GM23338 (cell line): ENCODE measurements around the gene SOX9. TPM values are rescaled to one million over a fixed set of nuclear protein-coding genes. Genes with fewer than 3 reads are reported as not detected.

ENCODE experiments used
- ATAC-seq: fragments of 200-7000 bp; cut with Tn5 transposase; 3 replicates; pipeline ENCODE4 v1.9.1; 2020
- DNase-seq: peaks from one replicate; pipeline ENCODE4 v3.0.0-alpha.2; 2015; ENCODE audit warnings: low spot score
- H2AFZ ChIP-seq: fragments of 200-600 bp; sonication (generic); 2 replicates; pipeline ENCODE4 v1.8.0; 2016; ENCODE audit warnings: antibody characterized with exemption, mild to moderate bottlenecking, moderate library complexity
- H3F3A ChIP-seq: fragments of 200-600 bp; sonication (generic); replicated peaks from 2 replicates; pipeline ENCODE4 v1.8.0; 2017; ENCODE audit warnings: antibody characterized with exemption, mixed run types, low read depth
- H3K27ac ChIP-seq: fragments of 200-600 bp; sonication (generic); 2 replicates; pipeline ENCODE4 v1.6.1; 2016; ENCODE audit warnings: low read depth
- H3K27me3 ChIP-seq: fragments of 200-600 bp; sonication (generic); 2 replicates; pipeline ENCODE4 v1.8.0; 2016; ENCODE audit warnings: mild to moderate bottlenecking, mixed run types, moderate library complexity; ENCODE audit not compliant: insufficient read depth
- H3K36me3 ChIP-seq: fragments of 200-600 bp; sonication (generic); 2 replicates; pipeline ENCODE4 v1.8.0; 2016; ENCODE audit warnings: mild to moderate bottlenecking; ENCODE audit not compliant: insufficient read depth
- H3K4me1 ChIP-seq: fragments of 200-600 bp; sonication (generic); 2 replicates; pipeline ENCODE4 v1.8.0; 2016; ENCODE audit warnings: mild to moderate bottlenecking, moderate library complexity; ENCODE audit not compliant: insufficient read depth
- H3K4me2 ChIP-seq: fragments of 200-600 bp; sonication (generic); 2 replicates; pipeline ENCODE4 v1.7.1; 2017; ENCODE audit warnings: mixed run types
- H3K4me3 ChIP-seq: fragments of 200-600 bp; sonication (generic); 2 replicates; pipeline ENCODE4 v1.6.1; 2016; ENCODE audit warnings: mixed run types
- H3K79me2 ChIP-seq: fragments of 200-600 bp; sonication (generic); replicated peaks from 2 replicates; pipeline ENCODE4 v1.8.0; 2017; ENCODE audit warnings: mild to moderate bottlenecking; ENCODE audit not compliant: insufficient read depth
- H3K9me2 ChIP-seq: fragments of 200-600 bp; sonication (generic); 2 replicates; pipeline ENCODE4 v1.8.0; 2017; ENCODE audit not compliant: insufficient read depth
- H4K20me1 ChIP-seq: fragments of 200-600 bp; sonication (generic); replicated peaks from 2 replicates; pipeline ENCODE4 v1.8.0; 2017; ENCODE audit warnings: mild to moderate bottlenecking; ENCODE audit not compliant: insufficient read depth
- H3K27ac Mint-ChIP-seq: 2 replicates; pipeline ENCODE4 v1.8.0; 2020; ENCODE audit warnings: inconsistent platforms, mild to moderate bottlenecking, moderate library complexity, mixed read lengths
- H3K27me3 Mint-ChIP-seq: 3 replicates; pipeline ENCODE4 v1.8.0; 2022; ENCODE audit warnings: low read depth, mild to moderate bottlenecking, moderate library complexity, mixed read lengths, inconsistent platforms; ENCODE audit not compliant: insufficient read depth, poor library complexity
- H3K36me3 Mint-ChIP-seq: 3 replicates; pipeline ENCODE4 v1.8.0; 2021; ENCODE audit warnings: low read depth, mild to moderate bottlenecking, inconsistent platforms, moderate library complexity, mixed read lengths
- H3K4me1 Mint-ChIP-seq: 3 replicates; pipeline ENCODE4 v1.8.0; 2020; ENCODE audit warnings: mild to moderate bottlenecking, inconsistent platforms, mixed read lengths
- H3K4me3 Mint-ChIP-seq: 3 replicates; pipeline ENCODE4 v1.8.0; 2021; ENCODE audit warnings: moderate library complexity, mild to moderate bottlenecking, inconsistent platforms, mixed read lengths
- H3K9me3 Mint-ChIP-seq: 3 replicates; pipeline ENCODE4 v1.8.0; 2020; ENCODE audit warnings: moderate library complexity, mild to moderate bottlenecking, inconsistent platforms, mixed read lengths
- EZH2 ChIP-seq: fragments of 200-600 bp; sonication (generic); IDR thresholded peaks from one replicate; pipeline ENCODE4 v1.8.0; 2017; ENCODE audit warnings: antibody characterized with exemption, mild to moderate bottlenecking, low read depth; ENCODE audit not compliant: unreplicated experiment
- EZH2phosphoT487 ChIP-seq: fragments of 200-600 bp; sonication (generic); IDR thresholded peaks from one replicate; pipeline ENCODE4 v1.8.1; 2018; ENCODE audit warnings: antibody characterized with exemption; ENCODE audit not compliant: unreplicated experiment
- JUNB ChIP-seq: IDR thresholded peaks from one replicate; pipeline ENCODE4 v1.6.1; 2016; ENCODE audit warnings: antibody characterized with exemption; ENCODE audit not compliant: unreplicated experiment
- STAT1 ChIP-seq: IDR thresholded peaks from one replicate; pipeline ENCODE4 v1.6.1; 2016; ENCODE audit warnings: antibody characterized with exemption; ENCODE audit not compliant: unreplicated experiment
- polyA plus RNA-seq: library from polyadenylated mRNA; unstranded; fragments of >200 nt; fragmentation: Nextera tagmentation; extraction: Ambion mirVana; gene quantifications from 2 replicates; pipeline ENCODE4 v1.2.1, GENCODE V29; 2016
- total RNA-seq: library from RNA; depleted of rRNA; stranded (reverse); fragments of >200 nt; shearing (Covaris generic); gene quantifications from 2 replicates; pipeline ENCODE4 v1.2.3, GENCODE V29; 2014
- TF ChIP-seq, protein P1 (sequence below): fragments of 250-450 bp; sonication (Bioruptor Pico); IDR thresholded peaks from 2 replicates; pipeline ENCODE4 v1.5.0; 2020; ENCODE audit warnings: mild to moderate bottlenecking, moderate library complexity

SOX9 gene
- total and polyA plus RNA-seq, 2 experiments from 2014 or later, result 4.4 TPM

DNA sequence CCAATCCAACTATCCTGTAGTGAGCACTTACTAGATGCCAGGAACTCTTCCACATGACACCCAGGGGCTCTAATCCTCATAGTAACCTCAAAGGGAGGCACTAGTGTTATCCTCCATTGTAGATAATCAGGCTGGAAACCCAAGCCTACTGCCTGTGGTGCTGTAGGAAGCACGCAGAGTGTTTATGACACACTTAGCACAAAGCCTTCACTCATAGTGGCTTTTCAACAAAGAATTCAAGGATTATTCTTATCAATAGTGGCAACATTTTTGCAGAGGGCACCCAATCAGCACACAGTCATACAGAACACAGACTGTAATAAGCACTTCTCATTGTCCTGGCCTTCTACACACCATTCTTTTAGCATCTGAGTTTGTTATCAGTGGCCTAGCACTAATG lies 18.5 kb upstream of the SOX9 start (continued):
- TF ChIP-seq, protein P1, sequence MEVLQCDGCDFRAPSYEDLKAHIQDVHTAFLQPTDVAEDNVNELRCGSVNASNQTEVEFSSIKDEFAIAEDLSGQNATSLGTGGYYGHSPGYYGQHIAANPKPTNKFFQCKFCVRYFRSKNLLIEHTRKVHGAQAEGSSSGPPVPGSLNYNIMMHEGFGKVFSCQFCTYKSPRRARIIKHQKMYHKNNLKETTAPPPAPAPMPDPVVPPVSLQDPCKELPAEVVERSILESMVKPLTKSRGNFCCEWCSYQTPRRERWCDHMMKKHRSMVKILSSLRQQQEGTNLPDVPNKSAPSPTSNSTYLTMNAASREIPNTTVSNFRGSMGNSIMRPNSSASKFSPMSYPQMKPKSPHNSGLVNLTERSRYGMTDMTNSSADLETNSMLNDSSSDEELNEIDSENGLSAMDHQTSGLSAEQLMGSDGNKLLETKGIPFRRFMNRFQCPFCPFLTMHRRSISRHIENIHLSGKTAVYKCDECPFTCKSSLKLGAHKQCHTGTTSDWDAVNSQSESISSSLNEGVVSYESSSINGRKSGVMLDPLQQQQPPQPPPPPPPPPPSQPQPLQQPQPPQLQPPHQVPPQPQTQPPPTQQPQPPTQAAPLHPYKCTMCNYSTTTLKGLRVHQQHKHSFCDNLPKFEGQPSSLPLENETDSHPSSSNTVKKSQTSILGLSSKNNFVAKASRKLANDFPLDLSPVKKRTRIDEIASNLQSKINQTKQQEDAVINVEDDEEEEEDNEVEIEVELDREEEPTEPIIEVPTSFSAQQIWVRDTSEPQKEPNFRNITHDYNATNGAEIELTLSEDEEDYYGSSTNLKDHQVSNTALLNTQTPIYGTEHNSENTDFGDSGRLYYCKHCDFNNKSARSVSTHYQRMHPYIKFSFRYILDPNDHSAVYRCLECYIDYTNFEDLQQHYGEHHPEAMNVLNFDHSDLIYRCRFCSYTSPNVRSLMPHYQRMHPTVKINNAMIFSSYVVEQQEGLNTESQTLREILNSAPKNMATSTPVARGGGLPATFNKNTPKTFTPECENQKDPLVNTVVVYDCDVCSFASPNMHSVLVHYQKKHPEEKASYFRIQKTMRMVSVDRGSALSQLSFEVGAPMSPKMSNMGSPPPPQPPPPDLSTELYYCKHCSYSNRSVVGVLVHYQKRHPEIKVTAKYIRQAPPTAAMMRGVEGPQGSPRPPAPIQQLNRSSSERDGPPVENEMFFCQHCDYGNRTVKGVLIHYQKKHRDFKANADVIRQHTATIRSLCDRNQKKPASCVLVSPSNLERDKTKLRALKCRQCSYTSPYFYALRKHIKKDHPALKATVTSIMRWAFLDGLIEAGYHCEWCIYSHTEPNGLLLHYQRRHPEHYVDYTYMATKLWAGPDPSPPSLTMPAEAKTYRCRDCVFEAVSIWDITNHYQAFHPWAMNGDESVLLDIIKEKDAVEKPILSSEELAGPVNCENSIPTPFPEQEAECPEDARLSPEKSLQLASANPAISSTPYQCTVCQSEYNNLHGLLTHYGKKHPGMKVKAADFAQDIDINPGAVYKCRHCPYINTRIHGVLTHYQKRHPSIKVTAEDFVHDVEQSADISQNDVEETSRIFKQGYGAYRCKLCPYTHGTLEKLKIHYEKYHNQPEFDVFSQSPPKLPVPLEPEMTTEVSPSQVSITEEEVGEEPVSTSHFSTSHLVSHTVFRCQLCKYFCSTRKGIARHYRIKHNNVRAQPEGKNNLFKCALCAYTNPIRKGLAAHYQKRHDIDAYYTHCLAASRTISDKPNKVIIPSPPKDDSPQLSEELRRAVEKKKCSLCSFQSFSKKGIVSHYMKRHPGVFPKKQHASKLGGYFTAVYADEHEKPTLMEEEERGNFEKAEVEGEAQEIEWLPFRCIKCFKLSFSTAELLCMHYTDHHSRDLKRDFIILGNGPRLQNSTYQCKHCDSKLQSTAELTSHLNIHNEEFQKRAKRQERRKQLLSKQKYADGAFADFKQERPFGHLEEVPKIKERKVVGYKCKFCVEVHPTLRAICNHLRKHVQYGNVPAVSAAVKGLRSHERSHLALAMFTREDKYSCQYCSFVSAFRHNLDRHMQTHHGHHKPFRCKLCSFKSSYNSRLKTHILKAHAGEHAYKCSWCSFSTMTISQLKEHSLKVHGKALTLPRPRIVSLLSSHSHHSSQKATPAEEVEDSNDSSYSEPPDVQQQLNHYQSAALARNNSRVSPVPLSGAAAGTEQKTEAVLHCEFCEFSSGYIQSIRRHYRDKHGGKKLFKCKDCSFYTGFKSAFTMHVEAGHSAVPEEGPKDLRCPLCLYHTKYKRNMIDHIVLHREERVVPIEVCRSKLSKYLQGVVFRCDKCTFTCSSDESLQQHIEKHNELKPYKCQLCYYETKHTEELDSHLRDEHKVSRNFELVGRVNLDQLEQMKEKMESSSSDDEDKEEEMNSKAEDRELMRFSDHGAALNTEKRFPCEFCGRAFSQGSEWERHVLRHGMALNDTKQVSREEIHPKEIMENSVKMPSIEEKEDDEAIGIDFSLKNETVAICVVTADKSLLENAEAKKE (CRISPR knock-in tag), result no peak
- TF ChIP-seq EZH2 (no peak), EZH2phosphoT487 (no peak), JUNB (no peak)

DNA sequence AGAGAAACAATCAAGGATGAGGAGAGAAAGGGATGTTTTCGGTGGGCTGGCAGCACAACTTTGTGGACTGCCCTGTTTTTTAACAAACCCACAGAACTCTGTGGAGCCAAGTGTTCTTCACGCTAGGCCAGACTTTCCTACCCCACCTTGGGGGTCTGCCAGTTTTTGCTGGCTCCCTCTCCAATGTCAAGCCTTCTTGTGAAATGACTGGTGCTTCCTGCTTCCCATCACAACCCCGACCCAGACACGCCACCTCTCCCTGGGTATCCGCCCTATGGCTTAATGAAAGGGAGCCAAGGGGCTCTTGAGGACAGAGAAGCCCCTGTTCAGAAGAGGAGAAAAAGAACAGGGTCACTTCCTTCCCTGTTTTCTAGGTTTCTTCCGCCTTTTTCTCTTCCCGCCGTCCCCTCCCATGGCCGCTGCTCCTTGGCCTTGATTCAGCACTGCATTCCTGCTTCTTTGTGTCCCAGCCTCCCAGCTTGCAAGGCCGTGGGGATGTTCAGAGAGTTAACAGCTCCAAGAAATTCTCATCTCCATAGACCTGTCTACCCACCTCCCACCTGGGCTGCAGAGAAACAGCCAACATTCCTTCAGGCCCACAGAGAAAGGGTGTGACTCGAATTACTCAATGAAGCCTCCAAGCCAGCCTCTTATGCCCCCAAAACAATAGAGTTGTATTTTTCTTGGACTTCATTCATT lies 16.5 kb upstream of the SOX9 start:
- Histone ChIP-seq H3K27me3 (no peaks in the 10 kb centered on the region), H3K4me2 (no peak overlapping the region), H3K79me2 (no peaks in the 10 kb centered on the region), H3K4me1 (peaks cover 33% of the 10 kb centered on the region), H3K27ac (no peak overlapping the region), H3F3A (no peaks in the 10 kb centered on the region), H3K36me3 (no peaks in the 10 kb centered on the region), H3K4me3 (no peak overlapping the region), H3K9me2 (peaks cover 6% of the 10 kb centered on the region; the same call in 1 of the 2 replicates), H4K20me1 (no peaks in the 10 kb centered on the region), H2AFZ (peak overlapping the region; percentile 38; the same call in 1 of the 2 replicates)
- Mint-ChIP-seq H3K36me3 (no peaks in the 10 kb centered on the region; the same call in 2 of the 3 replicates), H3K27ac (no peak overlapping the region), H3K4me1 (peaks cover 43% of the 10 kb centered on the region), H3K4me3 (no peak overlapping the region), H3K27me3 (peaks cover 4% of the 10 kb centered on the region), H3K9me3 (no peaks in the 10 kb centered on the region)
- no peak for TF ChIP-seq EZH2
- TF ChIP-seq, protein P1 (CRISPR knock-in tag), result peak; percentile 48; the same call in 1 of the 2 replicates
- TF ChIP-seq STAT1, result no peak
- no peak for DNase-seq
- no peak for ATAC-seq
